Renal pelvis (tissue), 4 donors: ENCODE measurements around the gene IGFN1. TPM values are rescaled to one million over a fixed set of nuclear protein-coding genes. Genes with fewer than 3 reads are reported as not detected.
A peak's percentile ranks its signal among the peaks of the same experiment; 100 is the strongest.

ENCODE experiments used
- DNase-seq: peaks from one replicate; pipeline ENCODE4 v3.0.0-alpha.2; 2013
- polyA plus RNA-seq, 3 donors: library from polyadenylated mRNA; unstranded; fragments of 120-200 nt; gene quantifications; one replicate each; pipeline ENCODE4 v1.2.1, GENCODE V29; 2013; ENCODE audit not compliant: insufficient read length in 3 of 3

Gene IGFN1
- polyA plus RNA-seq, 3 donors = 0.74 to 1.1 (median 0.78) TPM

- DNase-seq = peak; percentile 60
Measured at GRCh38 chr1:201184307-201185122, 6.1 kb upstream of the IGFN1 start.

- DNase-seq = no peak
Measured at GRCh38 chr1:201185123-201185453, 5.5 kb upstream of the IGFN1 start.

- no peak for DNase-seq
Measured at GRCh38 chr1:201185527-201186128, 5.0 kb upstream of the IGFN1 start.

GRCh38 chr1:201186192-201186591 lies 4.4 kb upstream of the IGFN1 start:
- no peak for DNase-seq

- no peak for DNase-seq
Measured at GRCh38 chr1:201189085-201189484, 1.5 kb upstream of the IGFN1 start.

GRCh38 chr1:201190005-201190404 lies 619 bp upstream of the IGFN1 start:
- no peak for DNase-seq

- no peak for DNase-seq
Measured at GRCh38 chr1:201191653-201192260, 1.1 kb downstream of the IGFN1 start.

GRCh38 chr1:201192261-201192788 lies 1.7 kb downstream of the IGFN1 start:
- DNase-seq = no peak

GRCh38 chr1:201194046-201194445 lies 3.4 kb downstream of the IGFN1 start:
- DNase-seq = no peak

GRCh38 chr1:201198598-201198997 lies 8.0 kb downstream of the IGFN1 start:
- no peak for DNase-seq

GRCh38 chr1:201205036-201205435 lies 14.4 kb downstream of the IGFN1 start:
- no peak for DNase-seq

GRCh38 chr1:201206176-201206575 lies 15.6 kb downstream of the IGFN1 start:
- no peak for DNase-seq

GRCh38 chr1:201207046-201207445 lies 16.4 kb downstream of the IGFN1 start:
- no peak for DNase-seq

- no peak for DNase-seq
Measured at GRCh38 chr1:201208236-201208635, 17.6 kb downstream of the IGFN1 start.

GRCh38 chr1:201212056-201212455 lies 21.4 kb downstream of the IGFN1 start:
- no peak for DNase-seq

GRCh38 chr1:201212461-201213055 lies 21.9 kb downstream of the IGFN1 start:
- DNase-seq = no peak

GRCh38 chr1:201213106-201213770 lies 22.6 kb downstream of the IGFN1 start:
- DNase-seq = no peak

GRCh38 chr1:201213926-201214325 lies 23.3 kb downstream of the IGFN1 start:
- DNase-seq = no peak

GRCh38 chr1:201214461-201214860 lies 23.8 kb downstream of the IGFN1 start:
- no peak for DNase-seq

GRCh38 chr1:201214886-201215285 lies 24.3 kb downstream of the IGFN1 start:
- no peak for DNase-seq

GRCh38 chr1:201215531-201216357 lies 25.1 kb downstream of the IGFN1 start:
- no peak for DNase-seq
